Stomach (tissue), 4 donors: Measurements from ENCODE around the gene PRKRA.
"Not testable (repeated sequence)": the region's sequence is repeated elsewhere in the genome, so short reads cannot be mapped to it uniquely, and the experiment has no call there.

ENCODE experiments used
- EP300 ChIP-seq: sonication (generic); formaldehyde crosslinking; IDR thresholded peaks from one replicate; pipeline ENCODE4 v1.6.1; 2017; ENCODE audit warnings: antibody characterized with exemption
- POLR2A ChIP-seq, 4 donors: fragments of 450-650 bp; IDR thresholded peaks; one replicate each; pipeline ENCODE4 v1.6.1; 2016; ENCODE audit warnings: antibody characterized with exemption in 4 of 4, control low read depth in 2 of 4, mild to moderate bottlenecking in 1 of 4, moderate library complexity in 1 of 4
- POLR2AphosphoS5 ChIP-seq, 3 donors: sonication (generic); formaldehyde crosslinking; IDR thresholded peaks; one replicate each; pipeline ENCODE4 v1.6.1; 2016; ENCODE audit warnings: antibody characterized with exemption in 3 of 3
- TF ChIP-seq, protein P1 (sequence below), 7 experiments: fragments of 450-650 bp in 4 of 7; fragments of 200-600 bp in 3 of 7; sonication (generic) in 3 of 7; IDR thresholded peaks; one replicate each; pipeline ENCODE4 v1.5.1; 2016 to 2019; ENCODE audit warnings: antibody characterized with exemption in 7 of 7, control low read depth in 2 of 7, mild to moderate bottlenecking in 1 of 7

DNA sequence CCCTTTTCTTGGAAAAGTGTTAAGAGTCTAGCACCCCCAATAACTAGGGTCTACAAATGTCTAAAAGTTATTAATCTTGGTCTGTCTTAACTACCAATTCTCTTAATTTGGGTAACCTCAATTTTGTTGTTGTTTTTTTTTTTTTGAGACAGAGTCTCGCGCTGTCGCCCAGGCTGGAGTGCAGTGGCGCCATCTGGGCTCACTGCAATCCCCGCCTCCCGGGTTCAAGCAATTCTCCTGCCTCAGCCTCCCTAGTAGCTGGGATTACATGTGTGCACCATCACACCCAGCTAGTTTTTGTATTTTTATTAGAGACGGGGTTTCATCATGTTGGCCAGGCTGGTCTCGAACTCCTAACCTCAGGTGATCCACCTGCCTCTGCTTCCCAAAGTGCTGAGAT lies 38.5 kb downstream of the PRKRA start:
- TF ChIP-seq, protein P1, sequence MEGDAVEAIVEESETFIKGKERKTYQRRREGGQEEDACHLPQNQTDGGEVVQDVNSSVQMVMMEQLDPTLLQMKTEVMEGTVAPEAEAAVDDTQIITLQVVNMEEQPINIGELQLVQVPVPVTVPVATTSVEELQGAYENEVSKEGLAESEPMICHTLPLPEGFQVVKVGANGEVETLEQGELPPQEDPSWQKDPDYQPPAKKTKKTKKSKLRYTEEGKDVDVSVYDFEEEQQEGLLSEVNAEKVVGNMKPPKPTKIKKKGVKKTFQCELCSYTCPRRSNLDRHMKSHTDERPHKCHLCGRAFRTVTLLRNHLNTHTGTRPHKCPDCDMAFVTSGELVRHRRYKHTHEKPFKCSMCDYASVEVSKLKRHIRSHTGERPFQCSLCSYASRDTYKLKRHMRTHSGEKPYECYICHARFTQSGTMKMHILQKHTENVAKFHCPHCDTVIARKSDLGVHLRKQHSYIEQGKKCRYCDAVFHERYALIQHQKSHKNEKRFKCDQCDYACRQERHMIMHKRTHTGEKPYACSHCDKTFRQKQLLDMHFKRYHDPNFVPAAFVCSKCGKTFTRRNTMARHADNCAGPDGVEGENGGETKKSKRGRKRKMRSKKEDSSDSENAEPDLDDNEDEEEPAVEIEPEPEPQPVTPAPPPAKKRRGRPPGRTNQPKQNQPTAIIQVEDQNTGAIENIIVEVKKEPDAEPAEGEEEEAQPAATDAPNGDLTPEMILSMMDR (IDR thresholded peaks at IDR 0.05) = not testable (repeated sequence)
- not testable (repeated sequence) for TF ChIP-seq EP300; POLR2A (IDR thresholded peaks at IDR 0.05); POLR2AphosphoS5 (IDR thresholded peaks at IDR 0.05)
